ENCODE measurements around the gene PPP1R16B. TPM values are rescaled to one million over a fixed set of nuclear protein-coding genes. Genes with fewer than 3 reads are reported as not detected.

Gene PPP1R16B
- total and polyA plus RNA-seq, 7 experiments from 2014 or later = 11.4 to 75.4 (median 21.5) TPM

GRCh38 chr20:38962044-38962927 lies 156.8 kb downstream of the PPP1R16B start, which contains the start of gene DHX35:
DHX35 (plus strand) TSS chr20:38962344; CDS start chr20:38962368, 24 bp downstream.
- Mint-ChIP-seq H3K27me3 (no peaks in the 10 kb centered on the region), H3K27ac (peak within 1 kb of the TSS; percentile 92 to 98 (median 96)), H3K36me3 (peaks cover 0 to 17% (median 3%) of the 10 kb centered on the region in 5 donors), H3K4me1 (peaks cover 16 to 46% (median 34%) of the 10 kb centered on the region in 7 donors), H3K9me3 (no peaks in the 10 kb centered on the region), H3K4me3 (peak within 1 kb of the TSS; percentile 92 to 97 (median 96))
- Histone ChIP-seq H3K4me1 (ENCODE audit: control insufficient read depth in 2 of 2, insufficient read depth in 2 of 2, low read length in 2 of 2) (peaks cover 6 to 16% of the 10 kb centered on the region in 2 donors), H3K9me3 (ENCODE audit: control insufficient read depth in 2 of 3, low read length in 3 of 3) (no peaks in the 10 kb centered on the region), H3K36me3 (ENCODE audit: control insufficient read depth in 2 of 3, insufficient read depth in 3 of 3, low read length in 3 of 3) (peaks cover 0 to 4% (median 0%) of the 10 kb centered on the region in 3 experiments), H3K27ac (ENCODE audit: low read depth, low read length) (peak within 1 kb of the TSS; percentile 80), H3K27me3 (ENCODE audit: control insufficient read depth in 2 of 2, insufficient read depth in 2 of 2, low read length in 2 of 2) (no peaks in the 10 kb centered on the region), H3K4me3 (ENCODE audit: low read length) (peak within 1 kb of the TSS; percentile 97)
- ChIA-PET CTCF (interaction anchor here (0.6 to 2.4 kb wide), 6 partner anchors 11 to 1189 kb away, joined by 3 to 8 read pairs (median 4); partner anchors contain the start of genes FAM83D and PPP1R16B), POLR2A (interaction anchor here (0.6 to 3.0 kb wide), 16 partner anchors 9 to 929 kb away, joined by 3 to 24 read pairs (median 4); partner anchors contain the start of genes ACTR5, FAM83D, PPP1R16B and RPRD1B)
- intact Hi-C loops (cut with micrococcal nuclease) = loop anchor here (1.0 to 5.0 kb wide), 9 partner anchors 36 to 1865 kb away; partner anchors contain the start of genes ACTR5 (in 2 of the 2), FAM83D (in 2 of the 2), PPP1R16B (in 1 of the 2) and RALGAPB (in 1 of the 2)
- ATAC-seq (peak; percentile 100), DNase-seq (peak; percentile 96 to 99 (median 98))

- no peak for DNase-seq
These were observed 157.5 kb downstream of the PPP1R16B start for GRCh38 chr20:38962928-38963401.

GRCh38 chr20:38963745-38964144 lies 158.2 kb downstream of the PPP1R16B start:
- H3K4me3 ChIP-seq (ENCODE audit: low read length) = no peak overlapping the region
- ATAC-seq (no peak), DNase-seq (no peak)
- Mint-ChIP-seq H3K4me1 (peaks cover 16 to 50% (median 34%) of the 10 kb centered on the region in 7 donors), H3K27me3 (no peaks in the 10 kb centered on the region), H3K9me3 (no peaks in the 10 kb centered on the region), H3K4me3 (peak overlapping the region in 1 of 10 donors; percentile 13), H3K36me3 (peaks cover 0 to 21% (median 3%) of the 10 kb centered on the region in 5 donors), H3K27ac (no peak overlapping the region)
- H3K27me3 ChIP-seq (ENCODE audit: control insufficient read depth in 2 of 2, insufficient read depth in 2 of 2, low read length in 2 of 2) = no peaks in the 10 kb centered on the region
- intact Hi-C loops (cut with micrococcal nuclease) = loop anchor here in 1 of 2 donors (5.0 kb wide), 1 partner anchor 1866 kb away; the partner anchor contains the start of gene RBL1
- CTCF ChIA-PET = interaction anchor here (0.6 to 2.4 kb wide), 3 partner anchors 9 to 1438 kb away, joined by 3 to 8 read pairs (median 5); partner anchors contain the start of gene FAM83D
- H3K9me3 ChIP-seq (ENCODE audit: control insufficient read depth in 2 of 3, low read length in 3 of 3) = no peaks in the 10 kb centered on the region
- peaks cover 0 to 9% (median 0%) of the 10 kb centered on the region in 3 experiments for H3K36me3 ChIP-seq (ENCODE audit: control insufficient read depth in 2 of 3, insufficient read depth in 3 of 3, low read length in 3 of 3)
- no peak overlapping the region for H3K27ac ChIP-seq (ENCODE audit: low read depth, low read length)
- POLR2A ChIA-PET = no interaction called here
- H3K4me1 ChIP-seq (ENCODE audit: control insufficient read depth in 2 of 2, insufficient read depth in 2 of 2, low read length in 2 of 2) = peaks cover 6 to 16% of the 10 kb centered on the region in 2 donors

More at GRCh38 chr20:38962928-38963401, 157.5 kb downstream of the PPP1R16B start:
- Histone ChIP-seq H3K9me3 (ENCODE audit: control insufficient read depth in 2 of 3, low read length in 3 of 3) (no peaks in the 10 kb centered on the region), H3K4me1 (ENCODE audit: control insufficient read depth in 2 of 2, insufficient read depth in 2 of 2, low read length in 2 of 2) (peaks cover 6 to 16% of the 10 kb centered on the region in 2 donors), H3K27ac (ENCODE audit: low read depth, low read length) (peak overlapping the region; percentile 80), H3K4me3 (ENCODE audit: low read length) (peak overlapping the region; percentile 97), H3K27me3 (ENCODE audit: control insufficient read depth in 2 of 2, insufficient read depth in 2 of 2, low read length in 2 of 2) (no peaks in the 10 kb centered on the region), H3K36me3 (ENCODE audit: control insufficient read depth in 2 of 3, insufficient read depth in 3 of 3, low read length in 3 of 3) (peaks cover 0 to 5% (median 0%) of the 10 kb centered on the region in 3 experiments)
- ChIA-PET POLR2A (interaction anchor here (0.6 to 3.0 kb wide), 8 partner anchors 9 to 929 kb away, joined by 3 to 24 read pairs (median 6); partner anchors contain the start of genes ACTR5, FAM83D, RPRD1B and TTI1), CTCF (interaction anchor here (0.7 to 2.4 kb wide), 5 partner anchors 10 to 211 kb away, joined by 3 to 8 read pairs (median 5); partner anchors contain the start of genes FAM83D and PPP1R16B)
- H3K4me3 Mint-ChIP-seq = peak overlapping the region; percentile 92 to 97 (median 96)
- ATAC-seq = no peak
- peaks cover 0 to 20% (median 3%) of the 10 kb centered on the region in 5 donors for H3K36me3 Mint-ChIP-seq
- H3K4me1 Mint-ChIP-seq = peaks cover 16 to 50% (median 34%) of the 10 kb centered on the region in 7 donors
- intact Hi-C loops (cut with micrococcal nuclease) = loop anchor here (1.0 to 5.0 kb wide), 9 partner anchors 37 to 1866 kb away; partner anchors contain the start of genes ACTR5 (in 2 of the 2), FAM83D (in 2 of the 2), PPP1R16B (in 1 of the 2) and RALGAPB (in 1 of the 2)
- H3K27ac Mint-ChIP-seq = peak overlapping the region; percentile 86 to 98 (median 94)
- no peaks in the 10 kb centered on the region for H3K27me3 Mint-ChIP-seq
- H3K9me3 Mint-ChIP-seq = no peaks in the 10 kb centered on the region

- peaks cover 16 to 47% (median 34%) of the 10 kb centered on the region in 7 donors for H3K4me1 Mint-ChIP-seq
- H3K27ac Mint-ChIP-seq = no peak overlapping the region
- H3K36me3 Mint-ChIP-seq = peaks cover 3 to 25% (median 5%) of the 10 kb centered on the region in 5 donors
- H3K27ac ChIP-seq (ENCODE audit: low read depth, low read length) = no peak overlapping the region
- ChIA-PET POLR2A (interaction anchor here (1.3 kb wide), 1 partner anchor 14 kb away, joined by 4 read pairs; no protein-coding TSS in a partner anchor), CTCF (interaction anchor here (1.2 to 1.3 kb wide), 2 partner anchors 9 to 15 kb away, joined by 4 to 5 read pairs; no protein-coding TSS in a partner anchor)
- peaks cover 0 to 18% (median 0%) of the 10 kb centered on the region in 3 experiments for H3K36me3 ChIP-seq (ENCODE audit: control insufficient read depth in 2 of 3, insufficient read depth in 3 of 3, low read length in 3 of 3)
- no peak for DNase-seq
- H3K27me3 ChIP-seq (ENCODE audit: control insufficient read depth in 2 of 2, insufficient read depth in 2 of 2, low read length in 2 of 2) = no peaks in the 10 kb centered on the region
- H3K4me3 ChIP-seq (ENCODE audit: low read length) = no peak overlapping the region
- H3K27me3 Mint-ChIP-seq = no peaks in the 10 kb centered on the region
- H3K4me3 Mint-ChIP-seq = no peak overlapping the region
- H3K4me1 ChIP-seq (ENCODE audit: control insufficient read depth in 2 of 2, insufficient read depth in 2 of 2, low read length in 2 of 2) = peaks cover 6 to 16% of the 10 kb centered on the region in 2 donors
- intact Hi-C loops (cut with micrococcal nuclease) = no loop called here
- no peak for ATAC-seq
- H3K9me3 ChIP-seq (ENCODE audit: control insufficient read depth in 2 of 3, low read length in 3 of 3) = no peaks in the 10 kb centered on the region
- no peaks in the 10 kb centered on the region for H3K9me3 Mint-ChIP-seq
These were observed 159.8 kb downstream of the PPP1R16B start for GRCh38 chr20:38965264-38965663.

GRCh38 chr20:38968090-38968489 lies 162.6 kb downstream of the PPP1R16B start:
- no peak for DNase-seq
- H3K4me1 Mint-ChIP-seq = peaks cover 3 to 38% (median 15%) of the 10 kb centered on the region in 7 donors
- Histone ChIP-seq H3K4me1 (ENCODE audit: control insufficient read depth in 2 of 2, insufficient read depth in 2 of 2, low read length in 2 of 2) (peaks cover 0 to 5% of the 10 kb centered on the region in 2 donors), H3K4me3 (ENCODE audit: low read length) (no peak overlapping the region), H3K9me3 (ENCODE audit: control insufficient read depth in 2 of 3, low read length in 3 of 3) (no peaks in the 10 kb centered on the region), H3K27me3 (ENCODE audit: control insufficient read depth in 2 of 2, insufficient read depth in 2 of 2, low read length in 2 of 2) (no peaks in the 10 kb centered on the region), H3K27ac (ENCODE audit: low read depth, low read length) (no peak overlapping the region), H3K36me3 (ENCODE audit: control insufficient read depth in 2 of 3, insufficient read depth in 3 of 3, low read length in 3 of 3) (peaks cover 0 to 40% (median 4%) of the 10 kb centered on the region in 3 experiments)
- H3K27ac Mint-ChIP-seq = peak overlapping the region in 1 of 9 donors; percentile 49
- ChIA-PET POLR2A (no interaction called here), CTCF (no interaction called here)
- H3K27me3 Mint-ChIP-seq = no peaks in the 10 kb centered on the region
- no peak for ATAC-seq
- H3K4me3 Mint-ChIP-seq = no peak overlapping the region
- no peaks in the 10 kb centered on the region for H3K9me3 Mint-ChIP-seq
- intact Hi-C loops (cut with micrococcal nuclease) = no loop called here
- H3K36me3 Mint-ChIP-seq = peaks cover 7 to 40% (median 14%) of the 10 kb centered on the region in 5 donors

- ATAC-seq (no peak), DNase-seq (no peak)
- no peak overlapping the region for H3K27ac Mint-ChIP-seq
- H3K36me3 Mint-ChIP-seq = peaks cover 13 to 44% (median 27%) of the 10 kb centered on the region in 5 donors
- Histone ChIP-seq H3K36me3 (ENCODE audit: control insufficient read depth in 2 of 3, insufficient read depth in 3 of 3, low read length in 3 of 3) (peaks cover 0 to 56% (median 4%) of the 10 kb centered on the region in 3 experiments), H3K27ac (ENCODE audit: low read depth, low read length) (no peak overlapping the region), H3K4me3 (ENCODE audit: low read length) (no peak overlapping the region), H3K9me3 (ENCODE audit: control insufficient read depth in 2 of 3, low read length in 3 of 3) (no peaks in the 10 kb centered on the region), H3K4me1 (ENCODE audit: control insufficient read depth in 2 of 2, insufficient read depth in 2 of 2, low read length in 2 of 2) (no peaks in the 10 kb centered on the region), H3K27me3 (ENCODE audit: control insufficient read depth in 2 of 2, insufficient read depth in 2 of 2, low read length in 2 of 2) (no peaks in the 10 kb centered on the region)
- POLR2A ChIA-PET = no interaction called here
- CTCF ChIA-PET = no interaction called here
- H3K4me1 Mint-ChIP-seq = peaks cover 3 to 38% (median 10%) of the 10 kb centered on the region in 7 donors
- intact Hi-C loops (cut with micrococcal nuclease) = no loop called here
- no peak overlapping the region for H3K4me3 Mint-ChIP-seq
- no peaks in the 10 kb centered on the region for H3K27me3 Mint-ChIP-seq
- no peaks in the 10 kb centered on the region for H3K9me3 Mint-ChIP-seq
These were observed 164.2 kb downstream of the PPP1R16B start for GRCh38 chr20:38969708-38970107.
